HG02870 (cell line): ENCODE data around the gene CDKL1.

ENCODE experiments used
- ATAC-seq: cut with Tn5 transposase; IDR thresholded peaks from one replicate; pipeline ENCODE4 v1.9.1; 2021; ENCODE audit warnings: mild to moderate bottlenecking, moderate library complexity; ENCODE audit not compliant: unreplicated experiment

CDKL1 gene

DNA sequence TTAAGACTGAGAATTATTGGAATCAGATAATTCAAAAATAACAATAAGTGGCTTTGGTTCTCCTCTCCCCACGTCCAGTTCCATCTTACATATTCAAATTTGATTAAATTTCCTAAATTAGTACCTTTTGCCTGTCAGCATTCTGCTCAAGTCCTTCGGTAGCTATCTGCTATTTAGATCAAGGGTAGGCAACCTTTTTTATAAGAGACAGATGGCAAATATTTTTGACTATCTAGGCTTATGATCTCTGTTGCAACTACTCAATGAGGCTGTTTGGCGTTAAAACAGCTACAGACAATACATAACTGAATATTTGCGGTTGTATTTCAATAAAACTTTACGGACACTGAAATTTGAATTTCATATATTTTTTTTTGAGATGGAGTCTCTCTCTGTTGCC, 106.4 kb downstream of the CDKL1 start:
- ATAC-seq = no peak

GRCh38 chr14:50288146-50288545, 108.5 kb downstream of the CDKL1 start:
- ATAC-seq = no peak

GRCh38 chr14:50285861-50286260, 110.8 kb downstream of the CDKL1 start:
- no peak for ATAC-seq
